ENCODE measurements around the gene STUB1.

Gene STUB1

GRCh38 chr16:640614-641013 lies 39.6 kb upstream of the STUB1 start:
- peaks cover 30% of the 10 kb centered on the region for H3K4me1 ChIP-seq (ENCODE audit: insufficient read depth, low read length)
- H3K79me2 ChIP-seq (ENCODE audit: insufficient read depth, low read length), result peaks cover 6% of the 10 kb centered on the region
- H3K4me3 ChIP-seq (ENCODE audit: low read depth in 1 of 2, low read length in 2 of 2), result no peak overlapping the region
- no peaks in the 10 kb centered on the region for H4K20me1 ChIP-seq (ENCODE audit: insufficient read depth, low read length)
- no peak overlapping the region for H3K9ac ChIP-seq (ENCODE audit: low read depth, low read length)
- no peak overlapping the region; the same call in 1 of the 2 replicates for H3K4me2 ChIP-seq (ENCODE audit: insufficient read depth, low read length)
- no peak overlapping the region for H3K27ac ChIP-seq (ENCODE audit: low read length)
- TF ChIP-seq CTCF (IDR thresholded peaks at IDR 0.05; ENCODE audit: borderline replicate concordance, extremely low read depth, low read length, poor library complexity, severe bottlenecking) (no peak), EZH2 (IDR thresholded peaks at IDR 0.05; ENCODE audit: borderline replicate concordance, low read depth, low read length, severe bottlenecking) (no peak)
- no peak for ATAC-seq (ENCODE audit: insufficient read depth, low read depth)
- no peaks in the 10 kb centered on the region for H3K27me3 ChIP-seq (ENCODE audit: insufficient read depth, low read length, poor library complexity)
- peaks cover 3% of the 10 kb centered on the region; the same call in 1 of the 2 replicates for H3K36me3 ChIP-seq (ENCODE audit: insufficient read depth, low read length)
- no peak for DNase-seq
- no peak overlapping the region for H2AFZ ChIP-seq (ENCODE audit: low read depth, low read length)
- H3K9me3 ChIP-seq (ENCODE audit: insufficient read depth, low read length, severe bottlenecking), result no peaks in the 10 kb centered on the region

- Histone ChIP-seq H3K9me3 (ENCODE audit: insufficient read depth, low read length, severe bottlenecking) (no peaks in the 10 kb centered on the region), H4K20me1 (ENCODE audit: insufficient read depth, low read length) (no peaks in the 10 kb centered on the region), H2AFZ (ENCODE audit: low read depth, low read length) (peak within 1 kb of the TSS; percentile 49), H3K4me1 (ENCODE audit: insufficient read depth, low read length) (peaks cover 29% of the 10 kb centered on the region), H3K9ac (ENCODE audit: low read depth, low read length) (peak within 1 kb of the TSS; percentile 57), H3K4me2 (ENCODE audit: insufficient read depth, low read length) (peak within 1 kb of the TSS; percentile 80), H3K27me3 (ENCODE audit: insufficient read depth, low read length, poor library complexity) (no peaks in the 10 kb centered on the region), H3K79me2 (ENCODE audit: insufficient read depth, low read length) (0 out of 2 replicates have a peak, but pooled peaks cover 1% of the 10 kb centered on the region), H3K36me3 (ENCODE audit: insufficient read depth, low read length) (no peaks in the 10 kb centered on the region), H3K27ac (ENCODE audit: low read length) (no peak within 1 kb of the TSS), H3K4me3 (ENCODE audit: low read depth in 1 of 2, low read length in 2 of 2) (peak within 1 kb of the TSS; percentile 28 to 63; a peak in 3 of 4 replicates)
- TF ChIP-seq EZH2 (IDR thresholded peaks at IDR 0.05; ENCODE audit: borderline replicate concordance, low read depth, low read length, severe bottlenecking), result no peak
- no peak for TF ChIP-seq CTCF (IDR thresholded peaks at IDR 0.05; ENCODE audit: borderline replicate concordance, extremely low read depth, low read length, poor library complexity, severe bottlenecking)
- ATAC-seq (ENCODE audit: insufficient read depth, low read depth), result peak; percentile 26; the same call in 1 of the 3 replicates
- DNase-seq, result peak; percentile 49
Observed at GRCh38 chr16:641326-642188, 38.7 kb upstream of the STUB1 start, which contains the start of gene MCRIP2. TSS of gene MCRIP2 (plus strand) at chr16:641828. CDS start at chr16:641992, 164 bp downstream.

- Histone ChIP-seq H3K9me3 (ENCODE audit: insufficient read depth, low read length, severe bottlenecking) (no peaks in the 10 kb centered on the region), H3K27ac (ENCODE audit: low read length) (no peak overlapping the region), H3K79me2 (ENCODE audit: insufficient read depth, low read length) (peaks cover 6% of the 10 kb centered on the region; the same call in 1 of the 2 replicates), H2AFZ (ENCODE audit: low read depth, low read length) (peak overlapping the region; percentile 49; the same call in 1 of the 2 replicates), H4K20me1 (ENCODE audit: insufficient read depth, low read length) (0 out of 2 replicates have a peak, but pooled peaks cover under 1% of the 10 kb centered on the region), H3K27me3 (ENCODE audit: insufficient read depth, low read length, poor library complexity) (no peaks in the 10 kb centered on the region), H3K36me3 (ENCODE audit: insufficient read depth, low read length) (no peaks in the 10 kb centered on the region), H3K9ac (ENCODE audit: low read depth, low read length) (peak overlapping the region; percentile 57), H3K4me3 (ENCODE audit: low read depth in 1 of 2, low read length in 2 of 2) (peak overlapping the region; percentile 12 to 63; a peak in 3 of 4 replicates), H3K4me2 (ENCODE audit: insufficient read depth, low read length) (peak overlapping the region; percentile 80), H3K4me1 (ENCODE audit: insufficient read depth, low read length) (peaks cover 28% of the 10 kb centered on the region)
- TF ChIP-seq EZH2 (IDR thresholded peaks at IDR 0.05; ENCODE audit: borderline replicate concordance, low read depth, low read length, severe bottlenecking) (no peak), CTCF (IDR thresholded peaks at IDR 0.05; ENCODE audit: borderline replicate concordance, extremely low read depth, low read length, poor library complexity, severe bottlenecking) (no peak)
- DNase-seq (no peak), ATAC-seq (ENCODE audit: insufficient read depth, low read depth) (0 out of 3 replicates have a peak, but pooled peaks have one; percentile 1)
Observed at GRCh38 chr16:642189-643049, 37.8 kb upstream of the STUB1 start.

All from DND-41 (cell line).